Measurements from ENCODE around the gene HBD. TPM values are rescaled to one million over a fixed set of nuclear protein-coding genes. Genes with fewer than 3 reads are reported as not detected.

Gene HBD
- total RNA-seq, result not detected

- H3K4me1 ChIP-seq, result no peaks in the 10 kb centered on the region
- intact Hi-C loops (cut with DNase I; ENCODE audit: low total_unique reads), result no loop called here
- no peaks in the 10 kb centered on the region for H3K36me3 ChIP-seq
- TF ChIP-seq POLR2AphosphoS5 (IDR thresholded peaks at IDR 0.05) (no peak), CTCF (IDR thresholded peaks at IDR 0.05) (no peak), POLR2A (IDR thresholded peaks at IDR 0.05) (no peak)
- H3K27me3 ChIP-seq, result no peaks in the 10 kb centered on the region
- H3K4me3 ChIP-seq, result no peak within 1 kb of the TSS
- DNase-seq (ENCODE audit: low spot score in 2 of 2), result no peak
- no peaks in the 10 kb centered on the region for H3K9me3 ChIP-seq
- no peak within 1 kb of the TSS for H3K27ac ChIP-seq
These were observed at the start of gene HBD for GRCh38 chr11:5234381-5234834. Gene HBD, minus strand, starts transcription at chr11:5234483. Its CDS starts 50 bp downstream, at chr11:5234433.

- H3K27ac ChIP-seq, result no peak overlapping the region
- no peak for DNase-seq (ENCODE audit: low spot score in 2 of 2)
- no peaks in the 10 kb centered on the region for H3K27me3 ChIP-seq
- TF ChIP-seq CTCF (IDR thresholded peaks at IDR 0.05) (no peak), POLR2AphosphoS5 (IDR thresholded peaks at IDR 0.05) (no peak)
- H3K36me3 ChIP-seq, result no peaks in the 10 kb centered on the region
- intact Hi-C loops (cut with DNase I; ENCODE audit: low total_unique reads), result no loop called here
- H3K4me3 ChIP-seq, result no peak overlapping the region
- no peaks in the 10 kb centered on the region for H3K4me1 ChIP-seq
- no peaks in the 10 kb centered on the region for H3K9me3 ChIP-seq
These were observed 49.6 kb upstream of the HBD start for GRCh38 chr11:5283882-5284281.

GRCh38 chr11:5283086-5283485 lies 48.8 kb upstream of the HBD start:
- no peaks in the 10 kb centered on the region for H3K36me3 ChIP-seq
- intact Hi-C loops (cut with DNase I; ENCODE audit: low total_unique reads), result no loop called here

GRCh38 chr11:5282628-5283027 lies 48.3 kb upstream of the HBD start:
- Histone ChIP-seq H3K4me3 (no peak overlapping the region), H3K27ac (no peak overlapping the region), H3K9me3 (no peaks in the 10 kb centered on the region), H3K4me1 (no peaks in the 10 kb centered on the region), H3K36me3 (no peaks in the 10 kb centered on the region), H3K27me3 (no peaks in the 10 kb centered on the region)
- TF ChIP-seq POLR2AphosphoS5 (IDR thresholded peaks at IDR 0.05) (no peak), CTCF (IDR thresholded peaks at IDR 0.05) (no peak), POLR2A (IDR thresholded peaks at IDR 0.05) (no peak)
- intact Hi-C loops (cut with DNase I; ENCODE audit: low total_unique reads), result no loop called here
- no peak for DNase-seq (ENCODE audit: low spot score in 2 of 2)

More at GRCh38 chr11:5283086-5283485, 48.8 kb upstream of the HBD start:
- Histone ChIP-seq H3K27ac (no peak overlapping the region), H3K4me3 (no peak overlapping the region), H3K27me3 (no peaks in the 10 kb centered on the region), H3K9me3 (no peaks in the 10 kb centered on the region), H3K4me1 (no peaks in the 10 kb centered on the region)
- TF ChIP-seq CTCF (IDR thresholded peaks at IDR 0.05), result no peak
- TF ChIP-seq POLR2AphosphoS5 (IDR thresholded peaks at IDR 0.05), result no peak
- no peak for TF ChIP-seq POLR2A (IDR thresholded peaks at IDR 0.05)
- no peak for DNase-seq (ENCODE audit: low spot score in 2 of 2)

- no peak for DNase-seq (ENCODE audit: low spot score in 2 of 2)
- no peaks in the 10 kb centered on the region for H3K27me3 ChIP-seq
- no peak overlapping the region for H3K27ac ChIP-seq
- H3K36me3 ChIP-seq, result no peaks in the 10 kb centered on the region
- intact Hi-C loops (cut with DNase I; ENCODE audit: low total_unique reads), result no loop called here
- no peak overlapping the region for H3K4me3 ChIP-seq
- H3K9me3 ChIP-seq, result no peaks in the 10 kb centered on the region
- TF ChIP-seq CTCF (IDR thresholded peaks at IDR 0.05), result no peak
- TF ChIP-seq POLR2AphosphoS5 (IDR thresholded peaks at IDR 0.05), result no peak
- no peak for TF ChIP-seq POLR2A (IDR thresholded peaks at IDR 0.05)
- no peaks in the 10 kb centered on the region for H3K4me1 ChIP-seq
These were observed 47.3 kb upstream of the HBD start for GRCh38 chr11:5281596-5281995.

All from breast epithelium (tissue), 4 donors.